Skeletal muscle cell (primary cell): Measurements from ENCODE around the gene SPAG7.

Source experiments
- DNase-seq: peaks from one replicate; pipeline ENCODE4 v3.0.0-alpha.2; 2010; ENCODE audit warnings: low read depth
- H3K4me3 ChIP-seq: 2 replicates; pipeline ENCODE4 v1.5.1; 2011; ENCODE audit warnings: low read depth, mild to moderate bottlenecking, control low read depth, low read length, moderate library complexity

The SPAG7 gene

GRCh38 chr17:4967539-4968485 lies at the start of gene SPAG7:
Gene SPAG7 (minus strand): TSS chr17:4967817. CDS start chr17:4967804, 13 bp downstream.
- H3K4me3 ChIP-seq: peak within 1 kb of the TSS; percentile 75
- DNase-seq: peak; percentile 91

- DNase-seq: no peak
- H3K4me3 ChIP-seq: no peak overlapping the region
These were observed 46.7 kb upstream of the SPAG7 start for GRCh38 chr17:5014357-5014756.

GRCh38 chr17:5011928-5012327 lies 44.3 kb upstream of the SPAG7 start:
- DNase-seq: no peak
- no peak overlapping the region for H3K4me3 ChIP-seq

- DNase-seq: no peak
- no peak overlapping the region for H3K4me3 ChIP-seq
These were observed 35.7 kb upstream of the SPAG7 start for GRCh38 chr17:5003214-5003867.

- H3K4me3 ChIP-seq: no peak overlapping the region
- DNase-seq: no peak
These were observed 34.6 kb upstream of the SPAG7 start for GRCh38 chr17:5002121-5002788.

GRCh38 chr17:5000237-5000639 lies 32.6 kb upstream of the SPAG7 start:
- no peak overlapping the region for H3K4me3 ChIP-seq
- DNase-seq: no peak

- H3K4me3 ChIP-seq: peak overlapping the region; percentile 90
- DNase-seq: no peak
These were observed 31.9 kb upstream of the SPAG7 start for GRCh38 chr17:4999430-5000093.

- no peak for DNase-seq
- peak overlapping the region; percentile 90 for H3K4me3 ChIP-seq
These were observed 31.3 kb upstream of the SPAG7 start for GRCh38 chr17:4998732-4999429.

GRCh38 chr17:4998027-4998731 lies 30.6 kb upstream of the SPAG7 start:
- no peak for DNase-seq
- H3K4me3 ChIP-seq: peak overlapping the region; percentile 90

- peak within 1 kb of the TSS; percentile 90 for H3K4me3 ChIP-seq
- DNase-seq: peak; percentile 55
These were observed 29.8 kb upstream of the SPAG7 start, which contains the start of the genes INCA1 and KIF1C for GRCh38 chr17:4997302-4998026. Gene INCA1 (minus strand): TSS chr17:4997522. CDS start chr17:4994437, 3,085 bp downstream. Gene KIF1C (plus strand): TSS chr17:4997950. CDS start chr17:5000247, 2,297 bp downstream.

GRCh38 chr17:4994081-4994595 lies 26.5 kb upstream of the SPAG7 start:
- H3K4me3 ChIP-seq: no peak overlapping the region
- DNase-seq: no peak

GRCh38 chr17:4987767-4988567 lies 20.4 kb upstream of the SPAG7 start:
- no peak for DNase-seq
- H3K4me3 ChIP-seq: peak overlapping the region; percentile 86

- no peak for DNase-seq
These were observed 19.5 kb upstream of the SPAG7 start, which contains the start of gene CAMTA2 for GRCh38 chr17:4986951-4987766. Gene CAMTA2 (minus strand): TSS chr17:4987675. CDS start chr17:4986222, 1,453 bp downstream.

GRCh38 chr17:4986403-4986802 lies 18.8 kb upstream of the SPAG7 start:
- peak overlapping the region; percentile 86 for H3K4me3 ChIP-seq
- no peak for DNase-seq

More at GRCh38 chr17:4986951-4987766, 19.5 kb upstream of the SPAG7 start, which contains the start of gene CAMTA2:
- peak within 1 kb of the TSS; percentile 86 for H3K4me3 ChIP-seq

GRCh38 chr17:4982305-4982704 lies 14.7 kb upstream of the SPAG7 start:
- no peak overlapping the region for H3K4me3 ChIP-seq
- DNase-seq: no peak
